ENCODE data around the gene RPA1. TPM values are rescaled to one million over a fixed set of nuclear protein-coding genes. Genes with fewer than 3 reads are reported as not detected.

The RPA1 gene
- total RNA-seq, 1 experiment from 2014 or later, result 158 TPM

GRCh38 chr17:1839516-1839915 is 9.7 kb downstream of the RPA1 start:
- TF ChIP-seq GABPB1 (CRISPR knock-in tag; IDR thresholded peaks at IDR 0.05) (no peak), E2F5 (CRISPR knock-in tag; IDR thresholded peaks at IDR 0.05) (no peak), ZNF423 (CRISPR knock-in tag; IDR thresholded peaks at IDR 0.05) (no peak), MXD4 (CRISPR knock-in tag; IDR thresholded peaks at IDR 0.05; ENCODE audit: borderline replicate concordance) (no peak), TEAD1 (CRISPR knock-in tag; IDR thresholded peaks at IDR 0.05) (no peak), E2F4 (CRISPR knock-in tag; IDR thresholded peaks at IDR 0.05; ENCODE audit: borderline replicate concordance, low read depth) (no peak), STAT6 (CRISPR knock-in tag; conservative IDR thresholded peaks at IDR 0.05; ENCODE audit: low read depth) (no peak), ATF2 (CRISPR knock-in tag; IDR thresholded peaks at IDR 0.05; ENCODE audit: borderline replicate concordance, low read depth) (no peak), CREM (CRISPR knock-in tag; IDR thresholded peaks at IDR 0.05) (no peak)
- peaks cover 32% of the 10 kb centered on the region for H3K36me3 Mint-ChIP-seq
- ATAC-seq (no peak), DNase-seq (ENCODE audit: low spot score) (no peak)
- no peaks in the 10 kb centered on the region for H3K4me1 Mint-ChIP-seq
- no peak overlapping the region for H3K4me3 Mint-ChIP-seq
- no peak overlapping the region for H3K27ac Mint-ChIP-seq
- no peaks in the 10 kb centered on the region; the same call in 1 of the 2 replicates for H3K9me3 Mint-ChIP-seq
- ChIA-PET CTCF (interaction anchor here (1.5 kb wide), 1 partner anchor 10 kb away, joined by 4 read pairs; the partner anchor contains the start of genes RPA1 and SMYD4), POLR2A (interaction anchor here (0.7 kb wide), 3 partner anchors 25 to 996 kb away, joined by 3 to 9 read pairs (median 4); no protein-coding TSS in a partner anchor)
- H3K27me3 Mint-ChIP-seq (ENCODE audit: low read depth), result no peaks in the 10 kb centered on the region

- H3K36me3 Mint-ChIP-seq, result peaks cover 40% of the 10 kb centered on the region
- no peak overlapping the region for H3K27ac Mint-ChIP-seq
- ATAC-seq (no peak), DNase-seq (ENCODE audit: low spot score) (no peak)
- no peaks in the 10 kb centered on the region for H3K4me1 Mint-ChIP-seq
- H3K4me3 Mint-ChIP-seq, result no peak overlapping the region
- H3K27me3 Mint-ChIP-seq (ENCODE audit: low read depth), result no peaks in the 10 kb centered on the region
- POLR2A ChIA-PET, result interaction anchor here (0.7 kb wide), 1 partner anchor 127 kb away, joined by 3 read pairs; no protein-coding TSS in a partner anchor
- CTCF ChIA-PET, result no interaction called here
- no peaks in the 10 kb centered on the region for H3K9me3 Mint-ChIP-seq
- no peak for TF ChIP-seq ELF4 (CRISPR knock-in tag; IDR thresholded peaks at IDR 0.05; ENCODE audit: low read depth)
- no peak for TF ChIP-seq MAX (CRISPR knock-in tag; IDR thresholded peaks at IDR 0.05)
- TF ChIP-seq NR2C2 (CRISPR knock-in tag; IDR thresholded peaks at IDR 0.05), result no peak
- no peak for TF ChIP-seq ZBTB43 (CRISPR knock-in tag; IDR thresholded peaks at IDR 0.05)
- no peak for TF ChIP-seq JAZF1 (CRISPR knock-in tag; IDR thresholded peaks at IDR 0.05)
- TF ChIP-seq KAT7 (CRISPR knock-in tag; IDR thresholded peaks at IDR 0.05; ENCODE audit: borderline replicate concordance), result no peak
- no peak for TF ChIP-seq PREB (CRISPR knock-in tag; IDR thresholded peaks at IDR 0.05; ENCODE audit: borderline replicate concordance)
- no peak for TF ChIP-seq E2F5 (CRISPR knock-in tag; IDR thresholded peaks at IDR 0.05)
- TF ChIP-seq ATF3 (CRISPR knock-in tag; conservative IDR thresholded peaks at IDR 0.05), result no peak
- TF ChIP-seq NFYB (CRISPR knock-in tag; conservative IDR thresholded peaks at IDR 0.05; ENCODE audit: low read depth), result no peak
- no peak for TF ChIP-seq FOXJ3 (CRISPR knock-in tag; IDR thresholded peaks at IDR 0.05; ENCODE audit: borderline replicate concordance)
- TF ChIP-seq TP53 (CRISPR knock-in tag; IDR thresholded peaks at IDR 0.05), result no peak
- no peak for TF ChIP-seq ZNF232 (CRISPR knock-in tag; IDR thresholded peaks at IDR 0.05)
- no peak for TF ChIP-seq FOXK1 (CRISPR knock-in tag; IDR thresholded peaks at IDR 0.05)
- no peak for TF ChIP-seq STAT6 (CRISPR knock-in tag; conservative IDR thresholded peaks at IDR 0.05; ENCODE audit: low read depth)
Measured at GRCh38 chr17:1843947-1844346, 14.1 kb downstream of the RPA1 start.

Data from WTC11 (cell line).